GM19438 (cell line): ENCODE results near the gene SLC25A51.

Source experiments
- ATAC-seq: cut with Tn5 transposase; IDR thresholded peaks from one replicate; pipeline ENCODE4 v1.9.1; 2021; ENCODE audit warnings: low read depth; ENCODE audit not compliant: unreplicated experiment

Gene SLC25A51

GRCh38 chr9:37903647-37904444, at the start of gene SLC25A51:
Gene SLC25A51 (minus strand): TSS chr9:37904127. CDS start chr9:37888550, 15,577 bp downstream.
- ATAC-seq, result peak; percentile 79

- ATAC-seq, result peak; percentile 12
Observed at GRCh38 chr9:37953206-37953774, 49.4 kb upstream of the SLC25A51 start.

GRCh38 chr9:37952731-37953130, 48.8 kb upstream of the SLC25A51 start:
- no peak for ATAC-seq

- ATAC-seq, result no peak
Observed at GRCh38 chr9:37951671-37952449, 47.9 kb upstream of the SLC25A51 start.

GRCh38 chr9:37950561-37950960, 46.6 kb upstream of the SLC25A51 start:
- no peak for ATAC-seq

- no peak for ATAC-seq
Observed at GRCh38 chr9:37949576-37949975, 45.6 kb upstream of the SLC25A51 start.

GRCh38 chr9:37948417-37948980, 44.6 kb upstream of the SLC25A51 start:
- no peak for ATAC-seq

- ATAC-seq, result no peak
Observed at GRCh38 chr9:37947977-37948376, 44.0 kb upstream of the SLC25A51 start.

GRCh38 chr9:37947471-37947870, 43.5 kb upstream of the SLC25A51 start:
- no peak for ATAC-seq

GRCh38 chr9:37946971-37947370, 43.0 kb upstream of the SLC25A51 start:
- no peak for ATAC-seq

- no peak for ATAC-seq
Observed at GRCh38 chr9:37946041-37946440, 42.1 kb upstream of the SLC25A51 start.

- ATAC-seq, result no peak
Observed at GRCh38 chr9:37944671-37945481, 40.9 kb upstream of the SLC25A51 start.

GRCh38 chr9:37944266-37944650, 40.3 kb upstream of the SLC25A51 start:
- ATAC-seq, result no peak

- ATAC-seq, result no peak
Observed at GRCh38 chr9:37943345-37944265, 39.7 kb upstream of the SLC25A51 start.

GRCh38 chr9:37942621-37943344, 38.9 kb upstream of the SLC25A51 start:
- no peak for ATAC-seq

- ATAC-seq, result no peak
Observed at GRCh38 chr9:37941253-37941652, 37.3 kb upstream of the SLC25A51 start.

- ATAC-seq, result no peak
Observed at GRCh38 chr9:37939575-37940095, 35.7 kb upstream of the SLC25A51 start.

- ATAC-seq, result no peak
Observed at GRCh38 chr9:37938121-37938891, 34.4 kb upstream of the SLC25A51 start.
